ENCODE measurements around the gene SKOR1. TPM values are rescaled to one million over a fixed set of nuclear protein-coding genes. Genes with fewer than 3 reads are reported as not detected.

The SKOR1 gene
- total RNA-seq, 4 donors from 2014 or later: 0.49 to 1.2 (median 0.85) TPM

DNA sequence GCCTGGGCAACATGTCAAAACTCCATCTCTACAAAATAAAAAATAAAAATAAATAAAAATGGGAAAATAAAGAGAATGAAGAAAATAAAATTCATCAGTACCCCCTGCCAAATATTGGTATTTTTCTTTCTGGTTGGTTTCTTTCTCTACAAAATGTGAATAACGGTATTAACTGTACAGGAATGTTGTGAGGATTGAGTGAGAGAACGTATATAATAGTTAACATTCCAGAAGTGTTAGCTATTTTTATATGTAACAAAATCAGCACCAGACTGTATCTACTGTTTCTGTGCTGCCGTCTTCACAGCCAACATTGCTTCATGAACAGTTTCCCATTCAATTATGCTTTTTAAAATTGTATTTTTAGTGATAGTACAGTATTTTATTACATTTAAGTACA, 40.0 kb downstream of the SKOR1 start:
- intact Hi-C loops (cut with DNase I): loop anchor here (10.0 kb wide), 1 partner anchor 189 kb away; the partner anchor contains the start of gene PIAS1
- Histone ChIP-seq H3K4me3 (replicated peaks in 1 of 3) (no peak overlapping the region), H3K4me1 (peaks cover 1 to 16% of the 10 kb centered on the region in 2 donors), H3K9me3 (no peaks in the 10 kb centered on the region), H3K36me3 (no peaks in the 10 kb centered on the region), H3K27ac (no peak overlapping the region), H3K27me3 (no peaks in the 10 kb centered on the region)
- 80% methylated on average over 3 of the region's 3 CpGs for WGBS, 2 donors
- DNase-seq: no peak
- TF ChIP-seq POLR2A (IDR thresholded peaks at IDR 0.05): no peak
- TF ChIP-seq, protein P1, sequence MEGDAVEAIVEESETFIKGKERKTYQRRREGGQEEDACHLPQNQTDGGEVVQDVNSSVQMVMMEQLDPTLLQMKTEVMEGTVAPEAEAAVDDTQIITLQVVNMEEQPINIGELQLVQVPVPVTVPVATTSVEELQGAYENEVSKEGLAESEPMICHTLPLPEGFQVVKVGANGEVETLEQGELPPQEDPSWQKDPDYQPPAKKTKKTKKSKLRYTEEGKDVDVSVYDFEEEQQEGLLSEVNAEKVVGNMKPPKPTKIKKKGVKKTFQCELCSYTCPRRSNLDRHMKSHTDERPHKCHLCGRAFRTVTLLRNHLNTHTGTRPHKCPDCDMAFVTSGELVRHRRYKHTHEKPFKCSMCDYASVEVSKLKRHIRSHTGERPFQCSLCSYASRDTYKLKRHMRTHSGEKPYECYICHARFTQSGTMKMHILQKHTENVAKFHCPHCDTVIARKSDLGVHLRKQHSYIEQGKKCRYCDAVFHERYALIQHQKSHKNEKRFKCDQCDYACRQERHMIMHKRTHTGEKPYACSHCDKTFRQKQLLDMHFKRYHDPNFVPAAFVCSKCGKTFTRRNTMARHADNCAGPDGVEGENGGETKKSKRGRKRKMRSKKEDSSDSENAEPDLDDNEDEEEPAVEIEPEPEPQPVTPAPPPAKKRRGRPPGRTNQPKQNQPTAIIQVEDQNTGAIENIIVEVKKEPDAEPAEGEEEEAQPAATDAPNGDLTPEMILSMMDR (IDR thresholded peaks at IDR 0.05): no peak

DNA sequence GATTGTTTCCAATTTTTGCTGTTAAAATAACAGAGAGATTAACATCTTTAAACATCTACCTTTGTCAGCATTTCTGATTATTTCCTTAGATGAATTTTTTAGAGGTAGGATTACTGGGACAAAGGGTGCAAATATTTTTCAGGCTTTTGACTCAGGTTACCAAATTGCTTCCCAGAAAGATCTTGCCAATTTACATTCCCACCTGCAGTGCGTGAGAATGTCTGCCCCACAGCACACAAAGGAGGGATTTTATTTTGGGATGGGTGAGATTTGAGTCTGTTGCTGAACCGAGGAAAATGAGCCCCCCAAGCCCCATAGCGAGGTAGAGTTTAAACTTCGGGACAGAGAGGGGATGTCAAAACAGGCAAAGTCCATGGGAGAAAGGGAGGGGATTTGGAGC, 40.5 kb downstream of the SKOR1 start:
- no peak overlapping the region for H3K27ac ChIP-seq
- DNase-seq: no peak
- no peak overlapping the region for H3K4me3 ChIP-seq (replicated peaks in 1 of 3)
- H3K9me3 ChIP-seq: no peaks in the 10 kb centered on the region
- H3K27me3 ChIP-seq: no peaks in the 10 kb centered on the region
- TF ChIP-seq, protein P1 (IDR thresholded peaks at IDR 0.05): no peak
- no peak for TF ChIP-seq POLR2A (IDR thresholded peaks at IDR 0.05)
- no peaks in the 10 kb centered on the region for H3K36me3 ChIP-seq
- H3K4me1 ChIP-seq: peaks cover 0 to 16% of the 10 kb centered on the region in 2 donors
- 84 to 86% methylated on average over 4 of the region's 4 CpGs for WGBS, 2 donors
- intact Hi-C loops (cut with DNase I): loop anchor here (10.0 kb wide), 1 partner anchor 189 kb away; the partner anchor contains the start of gene PIAS1

DNA sequence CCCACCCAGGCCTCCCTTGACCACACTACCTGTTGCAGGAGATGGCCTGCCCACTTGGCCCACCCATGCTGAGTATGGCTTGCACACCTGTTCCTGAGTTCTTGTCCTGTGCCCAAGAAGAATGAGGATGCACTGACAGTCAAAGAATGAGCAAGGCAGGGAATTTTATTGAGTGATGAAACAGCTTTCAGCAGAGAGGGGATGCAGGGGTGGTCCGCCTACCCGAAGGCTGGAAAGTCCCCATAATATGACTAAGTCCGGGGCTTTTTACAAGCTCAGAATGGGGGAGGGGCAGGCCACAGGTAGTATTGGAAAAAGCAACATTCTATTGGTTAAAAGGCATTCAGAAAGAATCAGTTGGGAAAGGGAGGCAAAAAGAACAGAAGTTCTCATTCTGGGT, 44.4 kb downstream of the SKOR1 start:
- DNase-seq: no peak
- WGBS, 2 donors: 86 to 98% methylated on average over 3 of the region's 3 CpGs
- Histone ChIP-seq H3K4me1 (peaks cover 0 to 4% of the 10 kb centered on the region in 2 donors), H3K9me3 (no peaks in the 10 kb centered on the region), H3K27me3 (no peaks in the 10 kb centered on the region), H3K36me3 (no peaks in the 10 kb centered on the region), H3K27ac (no peak overlapping the region), H3K4me3 (replicated peaks in 1 of 3) (no peak overlapping the region)
- no peak for TF ChIP-seq POLR2A (IDR thresholded peaks at IDR 0.05)
- TF ChIP-seq, protein P1 (IDR thresholded peaks at IDR 0.05): no peak
- intact Hi-C loops (cut with DNase I): loop anchor here (10.0 kb wide), 2 partner anchors 65 to 185 kb away; partner anchors contain the start of gene PIAS1

DNA sequence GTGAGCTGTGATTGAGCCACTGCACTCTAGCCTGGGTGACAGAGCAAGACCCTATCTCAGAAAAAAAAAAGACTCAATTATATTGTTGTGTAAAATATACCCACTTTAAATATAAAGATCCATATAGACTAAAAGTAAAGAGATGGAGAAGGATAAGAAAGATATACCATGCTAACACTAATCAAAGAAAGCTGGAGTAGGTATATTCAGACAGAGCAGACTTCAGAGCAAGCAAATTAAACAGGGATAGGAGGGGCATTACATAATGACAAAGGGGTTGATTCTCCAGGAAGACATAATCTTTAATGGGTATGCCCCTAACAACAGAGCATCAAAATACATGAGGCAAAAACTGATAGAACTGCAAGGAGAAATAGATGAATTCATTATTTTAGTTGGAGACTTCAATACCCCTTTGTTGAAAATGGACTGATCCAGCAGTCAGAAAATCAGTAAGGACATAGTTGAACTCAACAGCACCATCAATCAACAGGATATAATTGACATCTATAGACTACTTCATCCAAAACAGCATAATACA, 45.6 kb downstream of the SKOR1 start:
- H3K4me1 ChIP-seq: peaks cover 0 to 4% of the 10 kb centered on the region in 2 donors
- no peaks in the 10 kb centered on the region for H3K27me3 ChIP-seq
- intact Hi-C loops (cut with DNase I): loop anchor here (10.0 kb wide), 1 partner anchor 64 kb away; no protein-coding TSS in a partner anchor
- H3K27ac ChIP-seq: no peak overlapping the region
- DNase-seq: no peak
- TF ChIP-seq, protein P1 (IDR thresholded peaks at IDR 0.05): no peak
- no peak for TF ChIP-seq POLR2A (IDR thresholded peaks at IDR 0.05)
- H3K9me3 ChIP-seq: no peaks in the 10 kb centered on the region
- H3K4me3 ChIP-seq (replicated peaks in 1 of 3): no peak overlapping the region
- H3K36me3 ChIP-seq: no peaks in the 10 kb centered on the region

DNA sequence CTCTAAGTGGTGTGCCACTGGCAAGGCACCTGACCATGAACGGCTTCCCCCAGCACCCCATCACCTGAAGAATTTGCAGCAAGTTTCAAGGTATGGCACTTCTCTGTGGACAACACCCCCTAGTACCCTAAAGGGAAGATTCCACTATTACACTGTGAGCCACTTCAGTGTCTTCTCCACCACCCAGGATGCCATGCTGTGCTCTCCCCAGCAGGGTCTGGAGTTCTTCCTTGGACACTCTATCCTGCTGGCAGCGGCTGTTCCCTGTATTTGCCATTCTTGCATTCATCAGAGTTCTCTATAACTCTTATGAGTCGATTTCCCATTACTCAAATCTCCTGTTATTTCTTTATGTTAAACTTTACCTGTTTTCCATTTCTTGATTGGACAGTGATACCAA, 48.5 kb downstream of the SKOR1 start:
- Histone ChIP-seq H3K27me3 (no peaks in the 10 kb centered on the region), H3K27ac (no peak overlapping the region), H3K4me3 (replicated peaks in 1 of 3) (no peak overlapping the region), H3K9me3 (no peaks in the 10 kb centered on the region), H3K4me1 (no peaks in the 10 kb centered on the region), H3K36me3 (no peaks in the 10 kb centered on the region)
- 87 to 95% methylated on average over 3 of the region's 3 CpGs for WGBS, 2 donors
- intact Hi-C loops (cut with DNase I): loop anchor here (10.0 kb wide), 1 partner anchor 61 kb away; no protein-coding TSS in a partner anchor
- DNase-seq: no peak
- TF ChIP-seq, protein P1 (IDR thresholded peaks at IDR 0.05): no peak
- TF ChIP-seq POLR2A (IDR thresholded peaks at IDR 0.05): no peak

Data from thyroid gland (tissue), 4 donors.